Upper lobe of left lung (tissue), 6 donors: ENCODE measurements around the gene LIPT1. TPM values are rescaled to one million over a fixed set of nuclear protein-coding genes. Genes with fewer than 3 reads are reported as not detected.
"Not testable (repeated sequence)": the region's sequence is repeated elsewhere in the genome, so short reads cannot be mapped to it uniquely, and the experiment has no call there.

Source experiments
- ATAC-seq, 2 donors: fragments of 200-7000 bp; cut with Tn5 transposase; one replicate each; pipeline ENCODE4 v1.9.1; 2022; ENCODE audit warnings: mild to moderate bottlenecking in 2 of 2, moderate library complexity in 2 of 2; ENCODE audit not compliant: low FRiP score in 2 of 2
- DNase-seq, 2 donors: peaks; one replicate each; pipeline ENCODE4 v3.0.0-alpha.2; 2019 to 2020
- H3K27ac ChIP-seq, 4 donors: fragments of 200-600 bp; sonication (generic); one replicate each; pipeline ENCODE4 v1.5.1; 2016 to 2019
- H3K27me3 ChIP-seq, 4 donors: fragments of 200-600 bp; sonication (generic); one replicate each; pipeline ENCODE4 v1.5.1; 2017 to 2019
- H3K36me3 ChIP-seq, 4 donors: fragments of 200-600 bp; sonication (generic); one replicate each; pipeline ENCODE4 v1.5.1; 2016 to 2019
- H3K4me1 ChIP-seq, 4 donors: fragments of 200-600 bp; sonication (generic); one replicate each; pipeline ENCODE4 v1.5.1; 2018 to 2019
- H3K4me3 ChIP-seq, 4 donors: fragments of 200-600 bp; sonication (generic); one replicate each; pipeline ENCODE4 v1.5.1; 2017 to 2019; ENCODE audit warnings: mild to moderate bottlenecking in 2 of 4, moderate library complexity in 1 of 4
- H3K9me3 ChIP-seq, 4 donors: fragments of 200-600 bp; sonication (generic); one replicate each; pipeline ENCODE4 v1.5.1; 2018 to 2019
- EP300 ChIP-seq, 4 donors: sonication (generic); formaldehyde crosslinking; IDR thresholded peaks; one replicate each; pipeline ENCODE4 v1.5.1; 2017; ENCODE audit warnings: antibody characterized with exemption in 4 of 4, control low read depth in 2 of 4
- POLR2A ChIP-seq, 4 donors: fragments of 450-650 bp; IDR thresholded peaks; one replicate each; pipeline ENCODE4 v1.5.1; 2016 to 2017; ENCODE audit warnings: antibody characterized with exemption in 4 of 4, mild to moderate bottlenecking in 2 of 4
- POLR2AphosphoS5 ChIP-seq, 2 donors: sonication (generic); formaldehyde crosslinking; IDR thresholded peaks; one replicate each; pipeline ENCODE4 v1.5.1; 2017; ENCODE audit warnings: antibody characterized with exemption in 2 of 2
- WGBS, 2 donors: methylation state at CpG; one replicate each; pipeline ENCODE4 v1.1.5; 2017 to 2018; 5-methylcytosine and 5-hydroxymethylcytosine counted together
- total RNA-seq, 6 donors: library from RNA; depleted of rRNA in 4 of 6; stranded (reverse); fragments of >200 nt in 4 of 6; gene quantifications; one replicate each; pipeline versions ENCODE4 v1.1.0 to v1.2.1, GENCODE V29; 2016 to 2021
- TF ChIP-seq, protein P1 (sequence below), 6 experiments: fragments of 450-650 bp in 4 of 6; fragments of 200-600 bp in 2 of 6; sonication (generic) in 2 of 6; IDR thresholded peaks; one replicate each; pipeline ENCODE4 v1.5.1; 2016 to 2019; ENCODE audit warnings: antibody characterized with exemption in 6 of 6
- donor health status: DM: no; HTN: no; CAD: no; lungs with moderate emphysema.
- donor health status: DM: no; HTN: yes; CAD: no; lungs with severe emphysema.

Gene LIPT1
- total RNA-seq, 6 donors from 2014 or later, result 3.6 to 8.4 (median 6.1) TPM

DNA sequence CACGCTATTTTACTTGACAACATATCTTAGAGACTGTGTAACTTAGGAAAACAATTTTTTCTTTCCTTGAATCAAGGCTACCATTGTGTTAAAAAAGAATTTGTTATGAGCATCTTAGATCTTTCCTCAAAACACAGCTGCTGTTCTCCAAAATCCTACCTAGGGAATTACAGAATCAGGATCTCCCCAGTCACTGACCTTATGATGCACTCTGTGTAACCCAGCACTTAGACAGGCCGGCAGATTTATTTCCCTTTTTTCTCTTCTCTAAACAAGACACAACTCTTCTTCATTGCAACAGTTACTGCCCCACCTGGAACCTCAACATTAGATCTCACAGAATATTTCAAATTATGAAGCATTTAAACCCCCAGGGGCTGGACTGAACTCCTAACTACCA is 26.8 kb upstream of the LIPT1 start:
- Histone ChIP-seq H3K9me3 (peaks cover 0 to 10% (median 4%) of the 10 kb centered on the region in 4 donors), H3K4me3 (no peak overlapping the region), H3K36me3 (peaks cover 0 to 16% (median 3%) of the 10 kb centered on the region in 4 donors), H3K27me3 (no peaks in the 10 kb centered on the region), H3K4me1 (no peaks in the 10 kb centered on the region), H3K27ac (no peak overlapping the region)
- ATAC-seq (no peak), DNase-seq (no peak)
- TF ChIP-seq POLR2AphosphoS5 (IDR thresholded peaks at IDR 0.05) (no peak), POLR2A (IDR thresholded peaks at IDR 0.05) (no peak), EP300 (IDR thresholded peaks at IDR 0.05) (no peak)
- TF ChIP-seq, protein P1, sequence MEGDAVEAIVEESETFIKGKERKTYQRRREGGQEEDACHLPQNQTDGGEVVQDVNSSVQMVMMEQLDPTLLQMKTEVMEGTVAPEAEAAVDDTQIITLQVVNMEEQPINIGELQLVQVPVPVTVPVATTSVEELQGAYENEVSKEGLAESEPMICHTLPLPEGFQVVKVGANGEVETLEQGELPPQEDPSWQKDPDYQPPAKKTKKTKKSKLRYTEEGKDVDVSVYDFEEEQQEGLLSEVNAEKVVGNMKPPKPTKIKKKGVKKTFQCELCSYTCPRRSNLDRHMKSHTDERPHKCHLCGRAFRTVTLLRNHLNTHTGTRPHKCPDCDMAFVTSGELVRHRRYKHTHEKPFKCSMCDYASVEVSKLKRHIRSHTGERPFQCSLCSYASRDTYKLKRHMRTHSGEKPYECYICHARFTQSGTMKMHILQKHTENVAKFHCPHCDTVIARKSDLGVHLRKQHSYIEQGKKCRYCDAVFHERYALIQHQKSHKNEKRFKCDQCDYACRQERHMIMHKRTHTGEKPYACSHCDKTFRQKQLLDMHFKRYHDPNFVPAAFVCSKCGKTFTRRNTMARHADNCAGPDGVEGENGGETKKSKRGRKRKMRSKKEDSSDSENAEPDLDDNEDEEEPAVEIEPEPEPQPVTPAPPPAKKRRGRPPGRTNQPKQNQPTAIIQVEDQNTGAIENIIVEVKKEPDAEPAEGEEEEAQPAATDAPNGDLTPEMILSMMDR (IDR thresholded peaks at IDR 0.05), result no peak
- WGBS, 2 donors, result 77 to 86% methylated on average over 2 of the region's 2 CpGs

DNA sequence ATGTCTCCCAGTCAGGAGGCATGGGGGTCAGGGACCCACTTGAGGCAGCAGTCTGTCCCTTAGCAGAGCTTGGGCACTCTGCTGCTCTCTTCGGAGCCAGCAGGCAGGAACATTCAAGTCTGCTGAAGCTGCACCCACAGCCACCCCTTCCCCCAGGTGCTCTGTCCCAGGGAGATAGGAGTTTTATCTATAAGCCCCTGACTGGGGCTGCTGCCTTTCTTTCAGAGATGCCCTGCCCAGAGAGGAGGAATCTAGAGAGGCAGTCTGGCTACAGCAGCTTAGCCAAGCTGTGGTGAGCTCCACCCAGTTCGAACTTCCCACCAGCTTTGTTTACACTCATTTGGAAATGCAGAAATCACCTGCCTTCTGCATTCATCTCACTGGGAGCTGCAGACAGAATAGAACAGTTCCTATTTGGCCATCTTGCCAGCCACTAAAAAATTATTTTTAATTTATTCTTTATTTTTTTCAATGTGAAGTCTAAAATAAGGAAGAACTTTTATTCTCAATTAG is 19.7 kb upstream of the LIPT1 start:
- H3K36me3 ChIP-seq, DNase-seq, H3K9me3 ChIP-seq, ATAC-seq, H3K4me1 ChIP-seq, H3K27ac ChIP-seq, H3K27me3 ChIP-seq, H3K4me3 ChIP-seq: not testable (repeated sequence)
- WGBS, 2 donors, result 88 to 100% methylated on average over 2 of the region's 2 CpGs

DNA sequence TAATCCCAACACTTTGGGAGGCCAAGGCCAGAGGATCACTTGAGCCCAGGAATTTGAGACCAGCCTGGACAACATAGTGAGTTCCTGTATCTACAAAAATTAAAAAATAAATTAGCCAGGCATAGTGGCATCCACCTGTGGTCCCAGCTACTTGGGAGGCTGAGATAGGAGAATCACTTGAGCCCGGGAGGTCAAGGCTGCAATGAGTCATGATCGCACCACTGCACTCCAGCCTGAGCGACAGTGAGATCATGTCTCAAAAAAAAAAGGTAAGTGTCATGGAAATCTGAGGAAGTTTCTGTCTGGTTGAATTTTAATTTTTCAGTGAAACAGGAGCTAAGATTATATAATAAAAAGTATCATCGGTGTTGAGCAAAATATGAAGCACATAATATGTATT is 15.8 kb upstream of the LIPT1 start:
- no peaks in the 10 kb centered on the region for H3K36me3 ChIP-seq
- no peak overlapping the region for H3K27ac ChIP-seq
- no peaks in the 10 kb centered on the region for H3K27me3 ChIP-seq
- no peak for ATAC-seq
- peaks cover 4 to 17% (median 9%) of the 10 kb centered on the region in 4 donors for H3K4me1 ChIP-seq
- no peak for DNase-seq
- 96 to 97% methylated on average over 4 of the region's 4 CpGs for WGBS, 2 donors
- H3K4me3 ChIP-seq, result no peak overlapping the region
- H3K9me3 ChIP-seq, result no peaks in the 10 kb centered on the region
- no peak for TF ChIP-seq POLR2A (IDR thresholded peaks at IDR 0.05)

DNA sequence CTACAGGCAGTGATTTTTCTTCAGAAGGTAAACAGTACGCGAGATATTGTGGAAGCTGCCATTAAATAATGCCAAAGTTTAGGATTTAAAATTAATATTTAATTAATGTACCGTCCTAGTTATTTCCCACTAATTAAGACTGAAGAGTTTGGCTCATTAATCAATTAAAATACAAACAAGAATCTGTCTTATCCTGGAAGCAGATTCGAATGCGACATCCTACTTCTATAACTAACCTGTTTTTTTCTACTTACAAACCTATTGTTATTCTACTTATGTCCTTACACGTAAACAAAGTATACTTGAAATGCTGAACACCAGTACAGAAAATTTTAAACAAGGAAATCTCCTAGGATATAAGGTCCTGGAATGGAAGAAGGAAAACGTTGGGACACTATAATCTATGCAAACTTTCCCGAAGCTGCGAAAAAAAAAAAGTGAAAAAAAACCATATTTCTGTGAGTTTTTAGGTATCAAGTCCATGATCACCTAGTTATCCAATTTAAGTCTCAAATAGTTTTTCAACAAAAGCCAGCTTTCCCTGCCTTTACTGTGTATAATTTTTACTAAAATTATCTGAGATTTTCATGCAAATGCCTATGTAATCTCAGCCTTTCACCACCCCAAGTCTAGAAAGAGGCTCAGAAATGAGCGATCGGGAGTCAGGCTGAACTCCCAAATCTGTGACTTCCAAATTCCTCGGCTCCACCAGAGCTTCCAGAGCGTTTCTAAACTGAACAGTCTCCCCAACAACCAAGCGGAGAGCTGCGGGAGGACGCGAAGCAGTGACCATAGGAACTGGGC is 14.5 kb upstream of the LIPT1 start:
- Histone ChIP-seq H3K27ac (peak overlapping the region; percentile 85 to 93 (median 88)), H3K9me3 (no peaks in the 10 kb centered on the region), H3K4me3 (peak overlapping the region; percentile 77 to 93 (median 85)), H3K4me1 (peaks cover 4 to 17% (median 9%) of the 10 kb centered on the region in 4 donors), H3K27me3 (no peaks in the 10 kb centered on the region), H3K36me3 (no peaks in the 10 kb centered on the region)
- ATAC-seq (no peak), DNase-seq (no peak)
- TF ChIP-seq POLR2A (IDR thresholded peaks at IDR 0.05) (no peak), EP300 (IDR thresholded peaks at IDR 0.05) (no peak), POLR2AphosphoS5 (IDR thresholded peaks at IDR 0.05) (no peak)
- TF ChIP-seq, protein P1 (IDR thresholded peaks at IDR 0.05), result no peak
- 19 to 20% methylated on average over 17 of the region's 17 CpGs for WGBS, 2 donors

DNA sequence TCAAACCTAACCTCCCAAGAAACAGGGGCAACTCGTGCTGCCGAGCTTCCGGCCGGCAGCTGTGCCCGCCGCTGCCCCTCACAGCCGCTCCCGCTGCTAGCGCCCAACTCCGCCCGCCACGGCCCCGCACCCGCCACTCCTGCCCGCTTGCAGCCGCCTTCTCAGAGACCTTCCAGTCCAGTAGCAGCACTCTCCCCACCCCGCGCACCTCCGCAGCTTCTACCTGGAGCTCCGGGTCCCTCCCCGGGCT is 14.0 kb upstream of the LIPT1 start:
- H3K4me3 ChIP-seq, result peak overlapping the region; percentile 77 to 93 (median 85)
- 1 to 2% methylated on average over 10 to 21 of the region's 21 CpGs for WGBS, 2 donors
- DNase-seq (no peak), ATAC-seq (peak in 1 of 2 donors; percentile 75)
- TF ChIP-seq POLR2A (IDR thresholded peaks at IDR 0.05), result peak in 2 of 4 donors; percentile 91 to 92
- TF ChIP-seq EP300 (IDR thresholded peaks at IDR 0.05), result no peak
- TF ChIP-seq, protein P1 (IDR thresholded peaks at IDR 0.05), result no peak
- TF ChIP-seq POLR2AphosphoS5 (IDR thresholded peaks at IDR 0.05), result no peak
- no peaks in the 10 kb centered on the region for H3K27me3 ChIP-seq
- no peaks in the 10 kb centered on the region for H3K9me3 ChIP-seq
- H3K27ac ChIP-seq, result peak overlapping the region; percentile 85 to 93 (median 88)
- H3K4me1 ChIP-seq, result peaks cover 4 to 17% (median 9%) of the 10 kb centered on the region in 4 donors
- H3K36me3 ChIP-seq, result no peaks in the 10 kb centered on the region
